Body of pancreas (tissue), 4 donors: ENCODE measurements around the gene DPP9.

Experiments
- CTCF ChIP-seq, 7 experiments: fragments of 450-650 bp in 4 of 7; fragments of 200-600 bp in 3 of 7; sonication (generic) in 3 of 7; IDR thresholded peaks; one replicate each; pipeline ENCODE4 v1.5.1; 2016 to 2019; ENCODE audit warnings: antibody characterized with exemption in 7 of 7
- POLR2A ChIP-seq, 3 donors: fragments of 450-650 bp; IDR thresholded peaks; one replicate each; pipeline ENCODE4 v1.6.1; 2016; ENCODE audit warnings: antibody characterized with exemption in 3 of 3, mild to moderate bottlenecking in 2 of 3

- no peak for TF ChIP-seq CTCF (IDR thresholded peaks at IDR 0.05)
- TF ChIP-seq POLR2A (IDR thresholded peaks at IDR 0.05), result no peak
Observed at GRCh38 chr19:4748589-4748988, 24.9 kb upstream of the DPP9 start.
